ENCODE results near the gene MOV10. TPM values are rescaled to one million over a fixed set of nuclear protein-coding genes. Genes with fewer than 3 reads are reported as not detected.
"Not testable (repeated sequence)": the region's sequence is repeated elsewhere in the genome, so short reads cannot be mapped to it uniquely, and the experiment has no call there.

Gene MOV10, protein sequence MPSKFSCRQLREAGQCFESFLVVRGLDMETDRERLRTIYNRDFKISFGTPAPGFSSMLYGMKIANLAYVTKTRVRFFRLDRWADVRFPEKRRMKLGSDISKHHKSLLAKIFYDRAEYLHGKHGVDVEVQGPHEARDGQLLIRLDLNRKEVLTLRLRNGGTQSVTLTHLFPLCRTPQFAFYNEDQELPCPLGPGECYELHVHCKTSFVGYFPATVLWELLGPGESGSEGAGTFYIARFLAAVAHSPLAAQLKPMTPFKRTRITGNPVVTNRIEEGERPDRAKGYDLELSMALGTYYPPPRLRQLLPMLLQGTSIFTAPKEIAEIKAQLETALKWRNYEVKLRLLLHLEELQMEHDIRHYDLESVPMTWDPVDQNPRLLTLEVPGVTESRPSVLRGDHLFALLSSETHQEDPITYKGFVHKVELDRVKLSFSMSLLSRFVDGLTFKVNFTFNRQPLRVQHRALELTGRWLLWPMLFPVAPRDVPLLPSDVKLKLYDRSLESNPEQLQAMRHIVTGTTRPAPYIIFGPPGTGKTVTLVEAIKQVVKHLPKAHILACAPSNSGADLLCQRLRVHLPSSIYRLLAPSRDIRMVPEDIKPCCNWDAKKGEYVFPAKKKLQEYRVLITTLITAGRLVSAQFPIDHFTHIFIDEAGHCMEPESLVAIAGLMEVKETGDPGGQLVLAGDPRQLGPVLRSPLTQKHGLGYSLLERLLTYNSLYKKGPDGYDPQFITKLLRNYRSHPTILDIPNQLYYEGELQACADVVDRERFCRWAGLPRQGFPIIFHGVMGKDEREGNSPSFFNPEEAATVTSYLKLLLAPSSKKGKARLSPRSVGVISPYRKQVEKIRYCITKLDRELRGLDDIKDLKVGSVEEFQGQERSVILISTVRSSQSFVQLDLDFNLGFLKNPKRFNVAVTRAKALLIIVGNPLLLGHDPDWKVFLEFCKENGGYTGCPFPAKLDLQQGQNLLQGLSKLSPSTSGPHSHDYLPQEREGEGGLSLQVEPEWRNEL
- total RNA-seq, result 50.2 TPM

DNA sequence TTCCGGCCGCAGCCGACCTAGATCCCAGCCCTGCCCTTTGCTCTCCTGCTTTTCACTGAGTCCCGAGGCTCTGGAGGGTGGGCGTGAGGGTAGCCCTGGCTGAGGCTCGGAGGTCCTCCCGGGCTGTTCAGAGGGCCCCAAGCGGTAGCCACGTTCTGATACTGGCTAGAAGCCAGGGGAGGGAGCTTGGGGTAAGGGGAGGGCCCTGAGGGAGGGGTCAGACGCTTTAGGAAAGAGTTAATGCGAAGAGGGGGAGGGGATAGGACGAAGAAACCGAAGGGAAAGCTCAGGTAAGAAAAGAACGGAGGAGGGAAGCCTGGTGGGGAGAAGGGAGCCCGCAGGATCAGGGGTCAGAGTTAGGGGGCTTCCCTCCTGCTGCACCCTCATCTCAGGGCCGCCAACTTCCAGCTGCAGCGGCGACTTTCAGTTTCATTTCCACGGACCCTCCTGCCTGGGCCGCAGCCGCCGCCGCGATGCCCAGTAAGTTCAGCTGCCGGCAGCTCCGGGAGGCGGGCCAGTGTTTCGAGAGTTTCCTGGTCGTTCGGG is at the start of gene MOV10:
MOV10 (plus strand) TSS at position 220 of the 546 bp plus-strand sequence; CDS start at position 474, 254 bp downstream.
- ATAC-seq, result peak; percentile 68

DNA sequence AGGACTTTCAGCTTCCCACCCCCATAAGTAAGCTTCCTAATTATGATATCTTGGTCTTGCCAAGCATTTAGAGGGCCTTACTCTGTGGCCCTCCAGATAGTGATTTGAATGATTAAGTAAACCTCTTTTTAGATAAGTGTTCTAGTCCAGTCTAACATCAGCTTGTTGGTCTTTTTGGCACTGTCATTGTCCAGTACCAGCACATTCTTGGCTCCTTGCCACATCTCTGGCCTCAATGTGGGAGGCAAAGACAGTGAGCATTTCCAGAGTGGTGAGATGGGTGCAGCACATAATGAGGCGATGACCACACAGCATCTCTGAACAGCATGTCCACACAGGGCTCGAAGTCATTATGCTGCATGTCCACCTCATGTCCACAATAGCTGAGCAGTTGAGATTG is 48.8 kb upstream of the MOV10 start:
- no peak for ATAC-seq

DNA sequence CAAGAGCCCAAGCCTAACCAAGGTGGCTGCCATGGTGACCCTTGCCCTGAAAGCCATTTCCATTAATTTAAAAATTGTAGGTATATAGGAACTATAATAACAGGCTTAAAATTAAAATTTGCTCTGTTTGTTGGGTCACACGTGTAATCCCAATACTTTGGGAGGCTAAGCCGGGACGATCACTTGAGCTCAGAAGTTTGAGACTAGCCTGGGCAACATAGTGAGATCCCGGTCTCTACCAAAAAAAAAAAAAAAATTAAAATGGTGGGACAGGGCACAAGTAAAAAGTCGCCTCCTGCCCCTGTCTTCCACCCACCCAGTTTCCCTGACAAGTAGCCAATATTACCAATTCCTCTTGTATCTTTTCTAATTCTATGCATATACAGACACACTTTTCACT is 48.3 kb upstream of the MOV10 start:
- ATAC-seq, result no peak

DNA sequence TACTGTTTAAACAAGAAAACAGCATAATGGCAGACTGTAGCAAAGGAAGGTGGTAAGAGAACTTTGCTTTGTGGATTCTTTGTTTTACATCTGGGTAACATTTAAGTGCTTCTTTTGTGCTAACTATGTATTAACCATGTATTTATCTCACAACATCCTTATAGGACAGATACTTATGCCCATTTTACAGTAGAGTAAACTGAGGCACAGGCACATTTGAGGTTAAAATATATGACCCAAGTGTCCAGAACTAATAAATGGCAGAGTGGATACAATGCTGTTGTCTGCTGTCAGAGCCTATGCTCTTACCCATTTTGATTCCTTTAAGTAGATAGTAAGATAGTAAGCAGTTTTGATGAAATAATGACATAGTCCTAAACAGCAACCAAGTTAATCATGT is 47.6 kb upstream of the MOV10 start:
- ATAC-seq, result peak; percentile 6

DNA sequence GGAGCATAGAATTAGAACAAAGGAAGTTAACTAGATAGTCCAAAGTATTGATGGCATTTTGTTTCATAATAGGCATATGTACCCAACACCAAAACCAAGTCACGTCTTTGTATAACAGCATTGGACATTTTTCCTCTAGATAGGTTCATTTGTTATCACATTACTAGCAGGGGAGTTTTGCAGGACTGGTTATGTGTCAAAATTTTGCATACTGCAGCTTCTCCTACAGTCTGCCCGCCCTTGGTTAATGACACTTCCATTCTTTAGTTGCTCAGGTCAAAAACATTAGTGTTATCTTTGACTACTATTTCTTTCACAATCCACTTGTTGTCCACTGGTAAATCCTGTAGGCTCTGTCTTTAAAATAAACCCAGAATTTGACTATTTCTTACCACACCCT is 45.9 kb upstream of the MOV10 start:
- ATAC-seq, result no peak

DNA sequence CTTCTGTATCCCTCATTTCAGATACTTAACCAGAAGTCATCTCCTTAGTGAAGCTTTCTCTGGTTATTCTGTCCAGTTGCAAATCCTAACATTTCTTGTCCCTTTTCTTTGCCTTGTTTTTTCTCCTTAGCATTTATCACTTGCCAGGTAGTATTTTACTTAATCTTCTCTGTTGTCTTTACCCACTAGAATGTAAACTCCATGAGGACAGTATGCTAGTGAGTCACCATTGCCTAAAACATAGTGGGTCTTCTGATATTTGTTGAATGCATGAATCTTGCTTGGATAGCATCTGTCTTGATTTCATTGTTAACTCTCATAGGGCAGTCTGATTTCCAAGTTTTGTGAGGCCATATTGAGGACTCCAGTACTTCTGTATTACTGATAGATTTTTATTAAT is 45.2 kb upstream of the MOV10 start:
- no peak for ATAC-seq

DNA sequence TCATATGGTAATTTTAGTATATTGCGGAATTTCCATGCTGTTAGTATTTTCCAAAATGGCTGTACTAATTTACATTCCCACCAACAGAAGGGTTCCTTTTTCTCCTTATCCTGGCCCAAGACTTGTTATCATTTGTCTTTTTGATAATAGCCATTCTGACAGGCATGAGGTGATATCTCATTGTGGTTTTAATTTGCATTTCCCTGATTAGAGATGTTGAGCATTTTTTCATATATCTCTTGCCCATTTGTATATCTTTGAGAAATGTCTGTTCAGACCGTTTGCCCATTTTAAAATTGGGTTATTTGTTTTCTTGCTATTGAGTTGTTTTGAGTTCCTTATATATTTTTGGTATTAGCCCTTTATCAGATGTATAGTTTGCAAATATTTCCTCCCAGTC is 40.8 kb upstream of the MOV10 start:
- no peak for ATAC-seq

DNA sequence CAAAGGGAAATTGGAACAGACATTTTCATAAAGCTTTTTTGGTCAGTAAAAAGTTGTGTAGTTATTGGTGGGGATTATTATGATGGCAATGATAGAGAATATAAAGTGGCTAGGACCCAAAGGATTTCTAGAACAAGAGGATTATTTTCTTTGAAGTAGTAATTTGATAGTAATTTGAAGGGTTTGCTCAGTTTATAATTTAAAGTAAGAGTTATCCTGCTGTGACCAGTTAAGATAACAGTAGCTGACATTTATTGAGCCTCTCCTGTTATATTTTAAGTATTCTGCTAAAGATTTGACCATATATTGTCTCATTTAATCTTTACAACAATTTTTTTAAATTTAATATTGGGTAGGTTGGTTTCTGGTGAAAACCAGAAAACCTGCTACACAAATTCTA is 40.1 kb upstream of the MOV10 start:
- no peak for ATAC-seq

DNA sequence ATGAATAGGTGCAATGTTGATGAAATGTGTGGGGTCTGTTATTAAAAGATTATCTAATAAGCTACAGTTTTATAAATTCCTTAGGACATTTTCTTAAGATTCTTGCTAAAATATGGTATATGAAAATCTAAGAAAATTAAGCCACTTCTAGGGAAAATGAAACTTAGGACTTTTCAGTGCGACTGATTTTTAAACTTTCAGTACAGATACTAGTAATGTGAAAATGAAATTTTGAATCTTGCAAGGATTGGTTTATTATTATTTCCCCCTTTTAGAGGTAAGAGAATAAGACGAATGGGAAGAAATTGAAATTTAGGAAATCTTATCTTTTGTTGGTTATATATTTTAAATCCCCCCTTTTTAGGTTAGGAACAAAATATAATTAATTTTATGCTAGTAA is 38.4 kb upstream of the MOV10 start:
- no peak for ATAC-seq

DNA sequence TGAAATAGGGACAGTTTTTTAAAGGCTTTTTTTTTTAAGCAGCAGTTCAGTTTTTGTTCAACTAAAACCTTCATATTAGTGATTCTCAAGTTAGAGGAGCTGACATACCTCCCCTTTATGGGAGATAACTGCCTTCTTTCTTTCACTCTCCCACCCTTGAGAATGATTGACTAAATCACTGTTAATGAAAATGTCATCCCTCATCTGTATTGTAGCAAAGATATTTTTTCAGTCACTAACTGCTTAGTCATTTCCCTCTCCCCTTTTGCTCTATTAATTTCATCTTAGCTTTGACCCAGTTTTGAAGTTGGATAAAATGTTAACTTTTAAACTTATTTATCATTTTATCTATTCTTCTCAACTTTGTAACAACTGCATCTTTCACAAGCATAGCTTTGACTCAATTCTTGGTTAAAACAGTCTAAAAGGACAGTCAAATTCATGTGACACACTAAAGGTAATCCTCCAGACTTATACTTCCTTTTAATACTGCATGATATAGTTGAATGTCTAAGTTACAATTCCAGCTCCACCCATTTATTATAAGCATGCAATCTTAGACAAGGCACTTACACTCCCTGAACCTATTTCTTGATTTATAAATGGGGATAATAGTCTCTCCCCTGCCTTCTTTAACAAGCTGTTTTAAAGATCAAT is 37.7 kb upstream of the MOV10 start:
- ATAC-seq, result peak; percentile 67

DNA sequence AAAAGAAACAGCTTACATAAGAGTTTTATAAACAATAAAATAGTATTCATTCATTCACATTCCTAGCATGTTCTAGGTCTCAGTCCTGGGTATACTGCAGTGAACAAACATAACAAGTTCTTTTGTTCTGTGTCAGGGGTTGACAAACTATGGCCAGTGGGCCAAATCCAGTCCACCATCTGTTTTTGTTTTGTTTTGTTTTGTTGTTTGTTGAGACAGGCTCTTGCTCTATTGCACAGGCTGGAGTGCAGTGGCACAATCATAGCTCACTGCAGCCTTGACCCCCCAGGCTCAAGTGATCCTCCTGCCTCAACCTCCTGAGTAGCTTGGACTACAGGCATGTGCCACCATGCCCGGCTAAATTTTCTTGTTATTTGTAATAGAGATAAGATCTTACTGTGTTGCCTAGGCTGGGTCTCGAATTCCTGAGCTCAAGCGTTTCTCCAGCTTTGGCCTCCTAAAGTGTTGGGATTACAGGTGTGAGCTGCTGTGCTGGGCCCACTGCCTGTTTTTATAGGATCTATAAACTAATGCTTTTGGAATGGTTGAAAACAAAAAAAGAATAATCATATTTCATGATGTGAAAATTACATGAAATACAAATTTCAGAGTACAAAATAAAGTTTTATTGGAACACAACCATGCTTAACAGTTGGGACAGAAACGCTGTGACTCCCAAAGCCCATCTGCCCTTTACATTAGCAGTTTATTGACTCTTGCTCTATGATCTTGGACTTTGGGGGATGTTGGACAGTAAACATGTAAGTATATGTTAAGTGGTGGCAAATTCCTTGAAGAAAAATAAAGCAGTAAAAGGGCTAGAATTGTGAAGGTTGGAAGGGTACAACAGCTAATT is 37.0 kb upstream of the MOV10 start:
- peak; percentile 37 for ATAC-seq

DNA sequence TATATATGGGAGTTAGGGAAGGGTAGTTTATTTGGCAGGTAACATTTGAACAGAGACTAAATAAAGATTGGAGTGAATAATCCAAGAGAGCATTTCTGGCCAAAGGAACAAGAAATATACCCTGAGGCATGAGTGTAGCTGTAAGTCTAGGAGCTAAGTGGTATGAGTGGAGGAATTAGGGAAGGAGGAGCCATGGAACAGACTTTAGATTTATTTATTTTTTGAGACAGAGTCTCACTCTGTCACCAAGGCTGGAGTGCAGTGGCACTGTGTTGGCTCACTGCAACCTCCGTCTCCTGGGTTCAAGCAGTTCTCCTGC is 36.4 kb upstream of the MOV10 start:
- peak; percentile 28 for ATAC-seq

DNA sequence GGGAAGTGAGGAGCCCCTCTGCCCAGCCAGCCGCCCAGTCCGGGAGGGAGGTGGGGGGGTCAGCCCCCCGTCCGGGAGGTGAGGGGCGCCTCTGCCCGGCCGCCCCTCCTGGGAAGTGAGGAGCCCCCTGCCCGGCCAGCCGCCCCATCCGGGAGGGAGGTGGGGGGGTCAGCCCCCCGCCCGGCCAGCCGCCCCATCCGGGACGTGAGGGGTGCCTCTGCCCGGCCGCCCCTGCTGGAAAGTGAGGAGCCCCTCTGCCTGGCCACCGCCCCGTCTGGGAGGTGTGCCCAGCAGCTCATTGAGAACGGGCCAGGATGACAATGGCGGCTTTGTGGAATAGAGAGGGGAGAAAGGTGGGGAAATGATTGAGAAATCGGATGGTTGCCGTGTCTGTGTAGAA is 34.0 kb upstream of the MOV10 start:
- ATAC-seq, result not testable (repeated sequence)

DNA sequence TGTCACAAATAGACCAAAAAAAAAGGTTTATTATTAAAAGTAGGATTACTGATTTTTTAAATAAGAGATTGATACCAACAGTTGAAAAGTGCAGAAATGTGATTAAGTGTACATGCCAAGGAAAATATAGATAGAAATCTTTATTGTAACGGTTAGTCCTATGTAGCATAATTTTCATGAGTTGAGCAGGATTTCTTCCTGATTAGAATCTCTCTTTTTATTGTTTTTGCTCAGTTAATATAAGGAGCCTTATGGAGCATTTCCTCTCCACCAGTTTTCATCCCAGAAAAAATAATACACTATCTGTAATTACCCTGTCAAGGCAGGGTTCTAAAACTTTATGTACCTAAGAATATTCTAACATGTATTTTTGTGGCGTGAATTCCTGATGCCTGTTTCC is 31.4 kb upstream of the MOV10 start:
- ATAC-seq, result no peak

DNA sequence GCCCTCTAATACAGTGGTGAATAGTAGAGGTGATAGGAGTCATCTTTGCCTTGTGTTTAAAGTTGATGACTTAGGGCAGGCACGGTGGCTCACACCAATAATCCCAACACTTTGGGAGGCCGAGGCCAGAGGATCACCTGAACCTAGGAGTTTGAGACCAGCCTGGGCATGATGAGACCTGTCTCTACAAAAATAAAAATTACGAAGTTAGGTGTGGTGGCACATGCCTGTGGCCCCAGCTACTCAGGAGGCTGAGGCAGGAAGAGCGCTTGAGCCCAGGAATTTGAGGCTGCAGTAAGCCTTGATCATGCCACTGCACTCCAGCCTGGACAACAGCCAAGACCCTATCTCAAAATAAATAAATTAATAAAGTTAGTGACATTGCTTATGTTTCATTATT is 28.2 kb upstream of the MOV10 start:
- peak; percentile 23 for ATAC-seq

DNA sequence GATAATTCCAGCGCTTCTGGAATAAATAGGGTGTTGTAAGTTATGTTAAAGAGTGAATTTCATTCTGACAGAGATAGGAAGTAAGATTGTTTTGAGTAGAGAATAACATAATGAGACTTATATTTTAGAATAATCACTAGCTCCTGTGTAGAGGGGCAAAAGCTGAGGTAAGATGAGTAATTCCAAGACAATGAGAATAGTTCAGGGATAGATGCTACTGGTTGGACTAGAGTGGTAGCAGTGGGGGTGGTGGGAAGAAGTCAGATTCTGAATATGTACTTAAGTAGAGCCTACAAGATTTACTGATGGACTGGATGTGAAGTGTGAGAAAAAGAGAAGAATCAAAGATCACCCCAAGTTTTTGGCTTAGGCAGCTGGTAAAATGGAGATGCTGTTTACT is 23.3 kb upstream of the MOV10 start:
- no peak for ATAC-seq

DNA sequence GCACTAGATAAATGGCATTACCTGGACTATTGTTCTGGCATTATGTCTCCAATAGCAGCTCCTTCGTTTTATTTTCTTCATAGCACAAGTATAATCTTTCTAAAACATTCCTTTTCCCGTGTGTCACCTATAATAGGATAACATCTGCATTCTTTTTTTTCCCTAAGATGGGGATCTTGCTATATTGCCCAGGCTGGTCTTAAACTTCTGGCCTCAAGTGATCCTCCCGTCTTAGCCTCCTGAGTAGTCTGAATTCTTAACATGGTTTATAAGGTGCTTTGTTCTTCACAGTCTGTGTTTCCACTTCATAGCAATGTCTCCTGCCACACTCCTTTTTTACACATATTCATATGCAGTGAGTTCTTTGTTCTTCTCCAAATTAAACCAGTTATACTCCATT is 8.6 kb upstream of the MOV10 start:
- no peak for ATAC-seq

DNA sequence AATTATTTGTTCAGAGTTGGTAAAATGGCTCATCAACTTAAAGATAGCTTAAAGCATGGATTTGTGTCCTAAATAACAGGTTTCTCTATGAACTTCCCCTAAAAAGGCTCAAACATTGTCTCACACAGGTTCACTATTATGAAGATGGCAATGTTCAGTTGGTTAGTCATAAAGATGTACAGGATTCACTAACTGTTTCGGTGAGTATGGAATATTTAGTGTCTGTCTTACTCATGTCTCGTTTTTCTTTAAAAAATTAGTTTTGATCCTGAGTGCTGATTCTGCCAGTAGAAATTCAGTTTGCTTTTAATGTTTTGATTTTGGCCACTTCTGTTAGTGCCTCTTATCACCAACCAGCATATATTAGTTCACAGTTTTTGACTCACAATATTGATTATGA is 7.5 kb upstream of the MOV10 start:
- ATAC-seq, result no peak

DNA sequence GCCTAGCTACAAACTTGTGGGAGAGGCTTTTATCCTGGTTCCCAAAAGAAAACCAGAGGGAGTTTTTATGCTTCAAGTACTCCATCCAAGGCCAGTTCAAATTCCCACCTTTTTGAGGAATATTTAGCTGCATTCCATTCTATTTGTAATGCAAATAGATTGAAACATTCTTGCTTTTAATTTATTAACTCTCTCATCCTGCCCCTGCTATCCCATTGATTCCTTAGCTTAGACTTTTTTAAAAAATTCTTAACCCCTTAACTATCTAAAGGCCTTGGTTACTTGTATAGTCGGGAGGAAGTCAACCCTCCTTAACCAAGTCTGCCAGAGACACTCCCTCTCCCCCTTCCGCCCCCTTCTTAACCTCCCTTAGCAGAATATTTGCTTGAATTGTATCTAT is 2.5 kb upstream of the MOV10 start:
- no peak for ATAC-seq

DNA sequence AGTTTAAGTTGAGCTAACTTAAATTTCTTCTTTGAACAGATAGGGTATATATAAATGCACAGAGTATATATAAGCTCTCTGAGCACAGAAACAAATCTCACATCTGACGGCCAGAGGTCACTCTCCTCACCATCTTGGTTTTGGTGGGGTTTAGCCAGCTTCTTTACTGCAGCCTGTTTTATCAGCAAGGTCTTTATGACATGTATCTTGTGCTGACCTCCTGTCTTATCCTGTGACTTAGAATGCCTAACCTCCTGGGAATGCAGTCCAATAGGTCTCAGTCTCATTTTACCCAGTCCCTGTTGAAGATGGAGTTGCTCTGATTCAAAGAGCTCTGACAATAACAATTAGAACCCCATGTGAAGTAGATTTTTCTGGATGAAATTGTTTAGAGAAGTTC is 1.6 kb upstream of the MOV10 start:
- no peak for ATAC-seq

DNA sequence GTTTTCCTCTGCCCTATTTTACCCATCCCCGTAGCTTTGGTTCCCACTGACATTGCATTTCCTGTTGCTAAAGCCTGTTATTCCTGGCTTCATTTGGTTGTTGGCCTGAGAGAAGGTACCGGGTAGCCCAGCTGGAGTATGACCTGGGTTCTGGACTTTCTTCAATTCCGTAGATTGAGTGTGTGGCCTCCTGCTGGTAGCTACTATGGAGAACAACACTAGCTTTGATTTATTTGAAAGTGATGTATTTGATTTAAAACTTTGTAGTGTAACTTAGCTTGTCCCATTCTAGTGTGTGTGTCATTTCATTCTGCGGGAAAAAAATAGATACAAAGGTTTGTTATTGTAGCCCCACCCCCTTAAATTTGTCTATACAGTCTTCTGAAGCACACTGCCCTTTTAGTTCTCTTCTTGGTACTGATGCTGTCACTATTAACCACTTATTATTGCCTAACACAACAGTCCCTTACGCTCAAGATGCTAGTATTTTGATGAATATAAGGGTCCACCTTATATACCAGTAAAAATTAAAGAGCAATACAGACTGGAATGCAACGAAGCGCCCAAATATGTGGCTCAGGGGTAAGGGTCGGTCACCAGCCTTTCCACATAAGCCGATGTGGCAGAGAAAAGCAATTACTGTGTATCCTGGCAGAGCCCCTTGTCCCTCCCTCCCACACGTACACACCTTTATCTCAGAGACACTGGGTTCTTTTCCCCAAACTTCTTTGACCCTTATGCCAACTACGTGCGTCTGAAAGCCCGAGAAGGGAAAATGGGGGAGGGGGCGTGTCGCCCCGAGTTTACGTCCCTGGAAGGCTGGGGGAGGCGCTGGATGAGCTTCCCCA is 643 bp upstream of the MOV10 start:
- ATAC-seq, result peak; percentile 36

Measured in esophagus mucosa (tissue), 1 donor.